Measurements from ENCODE around the gene TLCD3A.

Gene TLCD3A

GRCh38 chr17:789160-789840 lies 56.9 kb downstream of the TLCD3A start:
- no peak for DNase-seq (ENCODE audit: low read depth)

- DNase-seq (ENCODE audit: low read depth): peak; percentile 64
These were observed 57.8 kb downstream of the TLCD3A start for GRCh38 chr17:789931-790873.

GRCh38 chr17:790874-791247 lies 58.5 kb downstream of the TLCD3A start:
- peak; percentile 22 for DNase-seq (ENCODE audit: low read depth)

- no peak for DNase-seq (ENCODE audit: low read depth)
These were observed 59.4 kb downstream of the TLCD3A start for GRCh38 chr17:791829-792228.

GRCh38 chr17:792277-792676 lies 59.9 kb downstream of the TLCD3A start:
- DNase-seq (ENCODE audit: low read depth): no peak

Data from fibroblast of gingiva (primary cell).